CD4-positive, alpha-beta T cell treated with Interleukin-15 for 4 hours (primary cell): ENCODE measurements around the gene LYRM2.
"Not testable (repeated sequence)": the region's sequence is repeated elsewhere in the genome, so short reads cannot be mapped to it uniquely, and the experiment has no call there.

Experiments used
- DNase-seq: peaks from one replicate; pipeline ENCODE4 v3.0.0-alpha.2; 2020; ENCODE audit warnings: low spot score

Gene LYRM2

DNA sequence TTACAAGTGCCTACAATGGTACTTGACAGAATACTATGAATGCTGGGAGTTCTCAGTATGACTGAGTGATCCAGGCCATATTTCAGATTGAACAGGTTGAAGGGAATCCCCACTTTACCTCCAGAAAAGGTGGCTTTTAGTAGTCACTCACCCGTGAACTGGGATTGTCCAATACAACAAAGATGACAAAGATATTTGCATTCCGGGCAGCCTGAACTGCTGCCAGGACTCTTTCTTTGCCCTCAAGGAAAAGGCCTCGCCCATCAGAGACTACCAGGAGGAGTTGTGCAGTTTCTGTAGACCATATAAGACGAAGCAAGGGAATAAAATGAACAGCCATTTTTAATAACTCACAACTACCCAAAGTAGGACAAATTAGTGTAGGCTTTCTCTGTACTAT lies 6.3 kb upstream of the LYRM2 start:
- no peak for DNase-seq

DNA sequence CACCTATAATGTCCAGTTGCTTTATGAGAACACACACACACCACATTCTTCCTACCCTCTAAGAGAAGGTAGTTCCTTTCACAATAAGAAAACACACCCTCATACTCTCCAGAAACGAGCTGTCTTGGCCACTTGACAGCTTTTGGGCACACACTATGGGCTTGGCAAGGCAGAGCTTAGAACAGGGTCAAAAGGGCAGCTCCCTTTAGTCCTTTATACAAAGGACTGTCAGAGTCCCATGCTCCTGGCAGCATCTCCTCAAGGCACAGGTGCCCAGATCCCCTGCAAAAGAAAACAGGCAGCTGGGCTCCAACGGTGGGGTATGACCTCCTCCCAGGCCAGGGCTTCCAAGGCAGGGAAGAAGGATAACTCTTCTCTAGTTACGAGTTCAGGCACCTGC lies 4.9 kb upstream of the LYRM2 start:
- DNase-seq, result no peak

DNA sequence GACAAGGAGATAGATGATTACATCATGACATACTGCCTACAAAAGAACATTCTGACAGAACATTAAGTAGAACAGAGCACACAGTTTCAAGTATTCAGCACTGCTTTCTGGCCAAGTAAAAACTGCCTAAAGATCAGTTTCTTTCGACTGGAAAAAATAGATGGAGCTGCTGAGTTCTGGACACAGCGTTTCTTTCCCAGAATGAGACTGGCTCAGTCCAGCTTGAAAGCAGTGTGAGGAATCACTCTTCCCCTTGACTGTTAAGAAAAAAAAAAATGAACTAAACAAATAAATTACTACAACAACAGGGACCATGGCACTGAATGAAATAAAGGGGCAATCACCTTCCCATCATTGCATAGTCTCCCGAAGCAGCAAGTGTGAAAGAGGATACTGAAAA lies 4.4 kb upstream of the LYRM2 start:
- no peak for DNase-seq

DNA sequence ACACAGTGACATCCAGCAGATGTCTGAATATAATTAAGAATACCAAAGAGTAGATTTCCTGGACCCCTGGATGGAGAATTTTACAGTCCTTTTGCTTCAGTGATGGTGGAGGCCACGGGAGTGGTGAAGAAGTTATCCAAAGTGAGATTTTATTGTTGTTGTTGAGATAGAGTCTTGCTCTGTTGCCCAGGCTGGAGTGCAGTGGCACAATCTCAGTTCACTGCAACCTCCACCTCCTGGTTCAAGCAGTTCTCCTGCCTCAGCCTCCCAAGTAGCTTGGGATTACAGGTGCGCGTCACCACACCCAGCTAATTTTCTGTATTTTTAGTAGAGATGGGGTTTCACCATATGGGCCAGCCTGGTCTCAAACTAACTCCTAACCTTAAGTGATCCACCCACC lies 3.0 kb upstream of the LYRM2 start:
- DNase-seq, result not testable (repeated sequence)

DNA sequence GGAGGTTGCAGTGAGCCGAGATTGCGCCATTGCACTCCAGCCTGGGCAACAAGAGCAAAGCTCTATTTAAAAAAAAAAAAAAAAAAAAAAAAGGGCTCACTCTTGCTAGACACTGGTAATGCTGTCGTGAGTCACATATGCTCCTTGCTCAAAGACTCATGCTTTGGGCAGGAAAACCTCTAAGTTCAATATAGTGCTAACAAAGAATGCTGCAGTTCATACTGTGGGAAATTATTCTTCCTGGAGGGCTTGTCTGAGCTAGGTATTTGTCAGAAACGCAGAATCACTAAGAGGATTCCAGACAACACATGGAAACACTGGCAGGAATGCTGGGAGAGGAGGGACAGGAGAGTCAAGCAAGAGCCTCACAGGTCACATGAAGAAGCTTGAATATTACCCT lies 2.3 kb upstream of the LYRM2 start:
- DNase-seq, result no peak

DNA sequence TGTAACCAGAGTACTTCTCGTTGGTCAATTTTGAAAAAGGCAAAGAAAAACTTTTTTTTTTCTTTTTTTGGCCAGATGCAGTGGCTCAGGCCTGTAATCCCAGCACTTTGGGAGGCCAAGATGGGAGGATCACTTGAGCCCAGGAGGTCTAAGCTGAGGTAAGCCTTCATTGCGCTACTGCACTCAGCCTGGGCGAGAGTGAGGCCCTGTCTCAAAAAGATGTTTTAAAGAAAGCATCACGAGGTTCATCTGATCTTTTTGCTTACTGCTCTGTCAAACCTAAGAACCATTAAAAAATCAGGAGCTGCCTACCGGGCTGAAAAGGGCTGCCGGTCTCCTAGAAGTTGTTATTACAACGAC lies 607 bp downstream of the LYRM2 start:
- no peak for DNase-seq

DNA sequence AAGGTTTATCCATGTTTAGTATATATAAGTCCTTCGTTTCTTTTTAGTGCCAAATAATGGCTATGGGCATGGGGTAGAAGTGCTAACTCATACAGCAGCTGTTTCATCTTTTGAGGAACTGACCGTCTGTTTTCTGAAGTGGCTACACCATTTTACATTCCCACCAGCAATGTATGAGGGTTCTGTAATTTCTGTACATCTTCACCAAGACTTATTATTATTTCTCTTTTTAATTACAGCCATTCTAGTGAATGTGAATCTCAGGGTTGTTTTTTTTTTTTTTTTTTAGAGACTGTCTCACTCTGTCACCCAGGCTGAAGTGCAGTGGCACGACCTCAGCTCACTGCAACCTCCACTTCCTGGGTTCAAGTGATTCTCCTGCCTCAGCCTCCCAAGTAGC lies 2.1 kb downstream of the LYRM2 start:
- not testable (repeated sequence) for DNase-seq

DNA sequence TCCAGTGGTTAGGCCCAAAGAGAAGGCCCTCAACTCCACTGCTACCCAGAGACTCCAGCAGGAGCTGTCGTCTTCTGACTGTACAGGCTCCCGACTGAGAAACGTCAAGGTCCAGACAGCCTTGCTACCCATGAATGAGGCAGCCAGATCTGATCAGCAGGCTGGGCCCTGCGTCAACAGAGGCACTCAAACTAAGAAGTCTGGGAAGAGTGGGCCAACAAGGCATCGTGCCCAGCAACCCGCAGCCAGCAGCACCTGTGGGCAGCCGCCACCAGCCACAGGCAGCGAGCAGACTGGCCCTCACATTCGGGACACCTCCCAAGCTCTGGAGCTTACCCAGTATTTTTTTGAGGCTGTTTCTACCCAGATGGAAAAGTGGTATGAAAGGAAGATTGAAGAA lies 8.1 kb downstream of the LYRM2 start:
- no peak for DNase-seq

DNA sequence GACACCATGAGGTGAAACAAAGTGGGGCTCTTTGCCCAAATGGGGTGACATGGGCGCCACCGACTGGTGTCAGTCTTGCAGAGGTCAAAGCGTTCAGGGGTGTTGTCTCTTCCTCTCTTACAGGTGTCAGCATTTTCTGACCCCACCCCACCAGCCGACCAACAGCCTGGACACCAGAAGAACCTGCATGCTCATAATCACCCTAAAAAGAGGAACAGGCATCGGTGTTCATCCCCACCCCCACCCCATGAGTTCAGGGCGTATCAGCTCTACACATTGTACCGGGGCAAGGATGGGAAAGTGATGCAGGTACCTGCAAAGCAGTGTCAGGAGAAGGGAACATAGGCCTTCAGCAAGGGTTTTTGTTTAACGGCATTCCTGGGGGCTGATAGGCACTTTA lies 14.8 kb downstream of the LYRM2 start:
- DNase-seq, result no peak

DNA sequence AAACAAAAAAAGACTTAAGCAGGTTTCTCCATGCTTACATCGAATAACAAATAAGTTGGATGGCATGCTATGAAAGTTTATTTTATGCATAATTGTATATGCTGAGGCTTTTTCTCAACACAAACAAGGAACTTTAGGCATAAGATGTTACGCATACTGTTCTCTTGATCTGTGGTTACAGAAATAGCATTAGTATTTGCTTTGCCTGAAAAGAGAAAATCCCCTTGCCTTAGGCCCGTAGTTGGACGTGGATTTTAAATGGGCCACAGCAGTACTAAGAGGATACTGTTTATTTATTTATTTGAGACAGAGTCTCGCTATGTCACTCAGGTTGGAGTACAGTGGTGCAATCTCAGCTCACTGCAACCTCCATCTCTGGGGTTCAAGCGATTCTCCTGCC lies 19.0 kb downstream of the LYRM2 start:
- no peak for DNase-seq

DNA sequence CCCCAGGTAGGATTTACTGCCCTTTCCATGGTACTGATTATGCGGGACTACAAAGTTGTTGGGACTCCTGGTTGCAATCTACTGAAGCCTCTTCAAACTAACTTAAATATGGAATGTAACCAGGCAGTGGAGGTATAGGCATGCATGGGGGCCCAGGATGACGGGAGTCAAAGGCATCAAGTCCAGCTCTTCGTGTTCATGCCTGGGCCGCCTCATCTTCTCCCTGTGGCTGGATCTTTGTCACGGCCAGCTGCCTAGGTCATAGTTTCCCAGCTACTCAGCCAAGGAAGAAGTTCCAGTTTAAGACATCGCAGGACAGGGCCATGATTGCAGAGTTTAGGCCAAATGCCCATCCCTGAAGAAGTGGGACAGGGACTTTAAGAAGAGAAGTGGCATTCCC lies 20.5 kb downstream of the LYRM2 start:
- no peak for DNase-seq

DNA sequence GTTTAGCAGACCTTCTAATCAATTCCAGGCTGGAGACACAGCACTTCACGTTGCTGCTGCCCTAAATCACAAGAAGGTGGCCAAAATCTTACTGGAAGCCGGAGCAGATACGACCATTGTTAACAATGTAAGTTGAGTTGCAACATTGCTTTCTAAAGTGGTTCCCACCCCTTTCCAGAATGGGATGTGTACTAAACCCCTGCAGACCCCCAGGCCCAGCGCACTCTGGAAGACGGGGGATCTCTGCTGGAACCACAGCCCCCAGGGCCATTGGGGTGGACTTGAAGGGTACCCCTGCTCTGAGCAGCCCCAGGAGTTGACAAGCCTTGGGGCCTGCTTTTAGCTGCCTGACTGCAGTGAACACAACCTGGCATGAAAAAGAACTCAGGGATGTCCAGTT lies 22.0 kb downstream of the LYRM2 start:
- DNase-seq, result no peak

DNA sequence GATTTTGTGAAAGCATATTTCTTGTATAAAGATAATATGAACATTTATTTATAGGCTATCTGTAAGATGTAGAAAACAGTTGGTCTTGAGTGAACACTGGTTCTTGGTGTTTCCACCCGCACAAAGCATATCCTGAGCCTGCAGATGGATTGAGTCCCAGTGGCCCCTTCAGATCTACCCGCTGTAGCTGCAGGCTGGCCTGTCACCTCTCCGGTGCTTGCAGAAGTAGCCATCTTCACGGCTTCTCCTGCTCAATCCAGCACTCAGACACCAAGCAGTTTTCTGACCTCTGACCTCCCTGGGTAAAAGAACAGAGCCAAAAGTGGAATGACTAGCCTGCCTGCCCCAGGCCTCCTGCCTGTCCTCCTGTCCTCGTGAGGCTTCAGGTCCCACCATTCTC lies 22.7 kb downstream of the LYRM2 start:
- no peak for DNase-seq

DNA sequence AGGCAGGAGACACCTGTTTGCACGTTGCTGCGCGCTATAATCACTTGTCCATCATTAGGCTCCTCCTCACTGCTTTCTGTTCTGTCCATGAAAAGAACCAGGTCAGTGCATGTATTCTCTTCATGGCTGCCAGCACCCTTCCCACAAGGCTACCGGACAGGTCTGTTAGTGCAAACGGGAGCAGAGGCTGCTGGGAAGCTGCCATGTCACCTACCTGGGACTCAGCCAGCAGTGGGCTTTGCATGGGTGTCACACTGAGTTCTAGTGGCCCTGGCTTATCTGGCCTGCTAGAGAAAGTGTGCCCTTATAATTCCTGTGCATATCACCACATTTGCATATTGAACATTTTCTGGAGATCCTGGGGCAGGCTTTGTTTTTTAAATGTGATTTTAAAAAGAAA lies 24.8 kb downstream of the LYRM2 start:
- DNase-seq, result no peak

DNA sequence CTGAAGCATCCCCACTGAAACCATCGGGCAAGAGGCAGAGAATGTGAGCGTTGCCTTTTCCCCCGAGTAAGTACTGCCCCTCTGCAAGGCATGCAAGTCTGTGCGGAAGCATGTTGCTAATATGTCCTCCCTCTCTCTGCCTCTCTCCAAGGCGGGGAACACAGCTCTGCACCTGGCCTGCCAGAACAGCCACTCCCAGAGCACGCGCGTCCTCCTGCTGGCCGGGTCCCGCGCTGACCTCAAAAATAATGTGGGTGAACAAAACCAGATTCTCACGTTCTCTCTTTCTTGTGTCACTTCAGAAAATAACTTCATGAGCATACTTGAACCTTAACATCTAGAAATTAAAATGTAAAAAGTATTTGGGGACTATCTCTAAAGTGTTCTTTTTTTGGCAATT lies 26.4 kb downstream of the LYRM2 start:
- DNase-seq, result no peak

DNA sequence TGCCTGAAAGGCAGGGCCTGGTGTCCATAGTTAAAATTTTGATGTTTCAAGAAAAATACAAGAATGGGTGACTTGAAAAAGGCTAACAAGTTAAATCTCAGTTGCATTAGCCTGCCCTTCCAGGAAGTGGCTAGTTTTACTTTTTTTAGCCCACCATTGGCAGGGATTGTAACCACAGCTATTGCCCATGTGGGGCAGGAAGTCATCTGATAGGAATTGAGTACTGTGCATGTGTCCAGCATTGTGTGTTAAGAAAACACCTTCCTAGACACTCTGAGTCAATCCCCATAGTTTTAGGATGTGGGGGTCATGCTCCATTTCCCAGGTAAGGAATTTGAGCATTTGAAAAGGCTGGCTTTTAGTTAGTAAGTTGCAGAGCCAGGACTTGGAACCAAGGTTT lies 26.9 kb downstream of the LYRM2 start:
- no peak for DNase-seq

DNA sequence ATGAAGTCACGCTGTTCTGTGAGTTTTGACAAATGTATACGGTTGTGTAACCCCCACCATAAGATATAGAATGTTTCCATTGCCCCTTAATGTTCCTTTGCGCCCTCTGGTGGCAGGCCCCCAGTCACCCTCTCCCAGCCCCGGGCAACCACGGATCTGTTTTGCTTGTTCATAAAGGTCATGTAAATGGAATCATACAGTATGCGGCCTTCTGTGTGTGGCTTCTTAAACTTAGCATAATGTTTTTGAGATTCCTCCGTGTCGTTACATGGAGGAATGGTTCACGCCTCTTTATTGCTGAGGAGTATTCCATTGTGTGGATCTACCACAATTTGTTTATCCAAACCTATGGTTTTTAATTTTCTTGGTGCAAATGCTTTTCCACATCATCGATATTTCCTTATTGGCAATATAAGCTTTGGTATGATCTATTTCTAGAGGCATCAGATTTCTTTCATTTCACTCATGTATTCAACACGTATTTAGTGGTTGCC lies 28.4 kb downstream of the LYRM2 start:
- peak; percentile 78 for DNase-seq

DNA sequence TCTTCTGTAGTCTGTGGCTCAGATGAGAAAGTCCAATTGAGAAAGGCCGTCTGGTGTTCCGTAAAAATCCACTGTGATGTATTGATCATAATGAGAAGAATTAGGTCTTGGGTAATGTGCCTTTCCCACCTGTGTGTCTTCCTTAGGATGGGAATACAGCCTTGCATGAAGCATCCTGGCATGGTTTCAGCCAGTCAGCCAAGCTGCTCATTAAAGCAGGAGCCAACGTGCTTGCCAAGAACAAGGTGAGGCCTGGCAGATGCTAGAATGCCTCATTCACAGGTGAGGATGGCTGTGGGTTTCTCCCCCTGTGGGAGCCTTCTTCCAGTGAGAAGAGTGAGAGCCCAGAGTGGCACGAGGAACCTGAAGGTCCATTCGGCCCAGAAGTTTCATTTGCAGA lies 32.7 kb downstream of the LYRM2 start:
- DNase-seq, result no peak

DNA sequence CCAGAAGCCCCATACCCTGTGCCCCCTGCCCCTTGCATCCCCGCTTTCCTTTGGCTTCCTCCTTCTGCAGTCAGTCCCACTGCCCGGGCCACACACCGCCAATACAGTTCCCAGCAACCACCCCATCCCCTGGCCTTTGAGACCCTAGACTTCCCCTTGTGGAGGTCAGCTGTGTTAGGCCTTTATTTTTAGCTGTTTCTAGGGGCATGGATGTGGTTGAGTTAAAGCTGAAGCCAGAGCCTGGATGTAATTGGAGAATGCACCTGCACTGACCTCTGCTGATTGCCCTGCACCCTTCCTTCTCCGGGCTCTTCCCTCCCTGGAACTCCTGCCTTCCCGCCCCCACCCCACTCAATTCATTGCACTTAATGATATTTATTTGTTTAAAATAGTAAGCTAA lies 33.9 kb downstream of the LYRM2 start:
- DNase-seq, result no peak

DNA sequence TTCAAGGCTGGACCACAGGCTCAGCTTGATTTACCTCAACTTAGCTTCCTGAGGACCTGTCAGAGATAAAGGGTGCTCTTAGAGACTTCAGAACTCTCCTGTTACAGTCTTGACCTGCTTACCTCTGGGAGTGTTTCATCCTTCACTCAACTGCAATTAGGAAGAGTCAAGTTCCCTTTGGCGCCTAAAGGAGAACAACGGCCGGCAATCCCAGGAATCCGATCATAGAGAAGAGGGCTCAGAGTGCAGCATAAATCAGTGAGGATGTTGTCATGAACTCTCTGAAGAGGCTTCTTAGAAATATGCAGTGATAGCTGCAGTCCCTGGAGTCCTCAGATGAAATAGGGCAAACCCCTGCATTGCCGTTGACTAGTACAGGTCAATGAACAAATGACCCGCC lies 36.4 kb downstream of the LYRM2 start:
- DNase-seq, result no peak

DNA sequence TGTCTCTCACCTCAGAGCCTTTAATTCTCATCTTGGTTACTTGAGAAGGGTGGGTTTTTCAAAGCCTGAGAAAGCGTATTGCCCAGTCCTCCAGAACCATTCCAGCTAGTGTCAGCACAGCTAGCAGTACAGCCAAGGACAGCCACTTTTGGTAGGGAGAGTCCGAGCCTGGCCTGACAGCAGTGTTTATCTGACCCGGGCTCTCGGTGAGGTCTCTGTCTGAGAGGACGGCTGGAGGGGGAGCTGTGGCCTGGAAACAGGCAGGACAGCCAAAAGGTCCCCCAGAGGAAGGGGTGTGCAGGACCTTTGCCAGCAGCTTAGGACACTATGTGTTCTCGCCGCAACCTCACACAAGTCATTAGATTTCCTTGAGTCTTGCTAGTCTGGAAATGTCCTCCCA lies 38.8 kb downstream of the LYRM2 start:
- DNase-seq, result no peak

DNA sequence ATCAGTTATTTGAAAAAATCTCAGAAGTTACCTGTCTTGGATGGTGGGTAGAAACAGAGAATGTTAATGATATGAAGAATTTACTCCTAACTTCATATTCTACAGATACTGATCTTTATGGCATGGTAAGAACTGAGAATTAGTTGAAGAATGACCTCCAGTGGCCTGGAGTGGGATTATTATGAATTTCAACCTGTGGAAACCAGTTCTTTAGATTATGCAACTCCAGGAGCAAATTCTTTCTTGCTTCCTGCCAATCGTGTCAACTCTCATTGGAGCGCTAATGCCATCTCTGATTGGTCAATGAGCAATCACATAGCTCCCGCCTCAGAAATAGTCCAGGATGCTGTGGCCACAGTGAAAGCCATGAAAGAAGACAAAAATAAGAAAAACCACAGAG lies 40.6 kb downstream of the LYRM2 start:
- no peak for DNase-seq

DNA sequence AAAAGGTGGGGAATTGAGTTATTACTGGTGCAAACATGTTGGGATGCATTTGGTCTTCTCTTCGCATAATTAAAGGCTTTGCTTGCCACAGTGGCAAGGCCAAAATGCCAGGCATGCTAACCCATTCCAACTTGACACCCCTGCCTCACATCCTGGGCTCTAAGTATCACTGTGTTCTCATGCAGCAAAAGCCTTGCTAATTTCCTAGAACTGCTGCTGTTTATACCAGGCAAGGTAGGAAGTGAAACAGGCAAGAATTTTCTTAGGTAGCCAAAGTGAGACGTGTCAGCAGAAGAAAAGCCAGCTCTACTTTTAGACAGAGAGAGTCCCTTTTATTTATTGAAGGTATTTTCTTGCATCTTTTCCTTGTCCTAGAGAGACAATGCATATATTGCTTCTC lies 41.2 kb downstream of the LYRM2 start:
- DNase-seq, result no peak

DNA sequence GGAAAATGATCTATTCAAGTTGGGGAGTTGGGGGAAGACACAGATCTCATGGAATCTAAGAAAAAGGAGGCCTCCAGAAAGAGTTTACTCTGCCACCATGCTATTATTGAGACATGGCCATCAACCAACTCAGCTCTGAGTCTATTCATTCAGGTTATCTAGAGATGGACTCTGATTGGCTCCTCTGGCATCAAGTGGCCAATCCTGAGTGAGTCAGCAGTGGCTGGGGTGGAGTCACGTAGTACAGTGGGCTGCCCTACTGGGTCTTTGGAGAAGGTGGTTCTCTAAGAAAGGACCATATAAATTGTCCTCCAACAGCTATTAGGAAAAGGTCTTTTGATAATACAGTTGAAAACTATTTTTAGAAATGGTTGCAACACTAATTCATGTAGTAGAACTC lies 42.1 kb downstream of the LYRM2 start:
- no peak for DNase-seq

DNA sequence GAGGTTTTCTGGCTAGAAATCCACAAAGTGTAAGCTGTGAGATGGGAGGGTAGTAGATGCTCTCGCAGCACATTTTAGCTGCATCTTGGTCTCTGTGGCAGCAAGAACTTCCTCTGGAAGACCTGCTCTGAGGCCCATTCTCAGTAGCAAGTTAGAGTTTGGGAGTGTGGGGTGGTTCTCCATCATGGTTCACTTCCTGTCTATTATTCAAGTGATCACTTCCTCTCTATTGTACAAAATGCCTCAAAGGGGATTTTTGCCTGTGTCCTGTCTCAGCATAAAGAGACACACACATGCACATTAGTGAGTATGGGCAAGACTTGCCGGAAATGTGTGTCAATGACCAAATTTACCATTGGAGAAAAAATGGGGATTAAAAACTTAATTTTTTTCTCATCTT lies 42.5 kb downstream of the LYRM2 start:
- peak; percentile 5 for DNase-seq
